Right atrium auricular region (tissue), 2 donors: ENCODE results near the gene HDAC11. TPM values are rescaled to one million over a fixed set of nuclear protein-coding genes. Genes with fewer than 3 reads are reported as not detected.

Source experiments
- DNase-seq: peaks from one replicate; pipeline ENCODE4 v3.0.0-alpha.2; 2019; ENCODE audit warnings: low spot score
- H3K27ac ChIP-seq, 2 donors: fragments of 200-600 bp; sonication (generic); 1 replicate in 1 of 2; 2 replicates in 1 of 2; pipeline ENCODE4 v1.5.1; 2016 to 2019
- H3K27me3 ChIP-seq, 2 donors: fragments of 200-600 bp; sonication (generic); one replicate each; pipeline versions ENCODE4 v1.5.1 to v1.6.0; 2017 to 2019
- H3K36me3 ChIP-seq: fragments of 200-600 bp; sonication (generic); one replicate; pipeline ENCODE4 v1.5.1; 2016
- H3K4me1 ChIP-seq, 2 donors: fragments of 200-600 bp; sonication (generic); one replicate each; pipeline versions ENCODE4 v1.5.1 to v1.6.0; 2017 to 2019
- H3K4me3 ChIP-seq, 2 donors: fragments of 200-600 bp; sonication (generic); 1 replicate in 1 of 2; 2 replicates in 1 of 2; pipeline ENCODE4 v1.5.1; 2017 to 2019; ENCODE audit warnings: mild to moderate bottlenecking in 1 of 2, moderate library complexity in 1 of 2
- H3K9me3 ChIP-seq, 2 donors: fragments of 200-600 bp; sonication (generic); one replicate each; pipeline ENCODE4 v1.5.1; 2019
- CTCF ChIP-seq, 2 donors: fragments of 200-600 bp; sonication (generic); IDR thresholded peaks; one replicate each; pipeline ENCODE4 v1.5.1; 2019; ENCODE audit warnings: antibody characterized with exemption in 2 of 2
- total RNA-seq, 2 donors: library from RNA; depleted of rRNA; stranded (reverse); fragments of >200 nt; gene quantifications; one replicate each; pipeline ENCODE4 v1.1.0, GENCODE V29; 2016

Gene HDAC11
- total RNA-seq, 2 donors from 2014 or later: 30.6 to 30.7 TPM

GRCh38 chr3:13507247-13507569 lies 27.1 kb downstream of the HDAC11 start:
- no peak overlapping the region for H3K27ac ChIP-seq
- H3K4me1 ChIP-seq: peaks cover 0 to 6% of the 10 kb centered on the region in 2 donors
- H3K36me3 ChIP-seq: peaks cover 6% of the 10 kb centered on the region
- no peak for TF ChIP-seq CTCF (IDR thresholded peaks at IDR 0.05)
- no peak overlapping the region for H3K4me3 ChIP-seq
- H3K27me3 ChIP-seq: no peaks in the 10 kb centered on the region
- no peak for DNase-seq
- H3K9me3 ChIP-seq: no peaks in the 10 kb centered on the region

- DNase-seq: no peak
- H3K9me3 ChIP-seq: no peaks in the 10 kb centered on the region
- no peaks in the 10 kb centered on the region for H3K27me3 ChIP-seq
- peak overlapping the region; percentile 17 to 25 for H3K27ac ChIP-seq
- H3K4me3 ChIP-seq: no peak overlapping the region
- H3K4me1 ChIP-seq: peaks cover 0 to 6% of the 10 kb centered on the region in 2 donors
- TF ChIP-seq CTCF (IDR thresholded peaks at IDR 0.05): no peak
- H3K36me3 ChIP-seq: peaks cover 3% of the 10 kb centered on the region
Observed at GRCh38 chr3:13507570-13508339, 27.6 kb downstream of the HDAC11 start.

GRCh38 chr3:13508496-13508895 lies 28.4 kb downstream of the HDAC11 start:
- DNase-seq: no peak
- Histone ChIP-seq H3K27ac (no peak overlapping the region), H3K4me3 (no peak overlapping the region), H3K36me3 (no peaks in the 10 kb centered on the region), H3K4me1 (peaks cover 0 to 13% of the 10 kb centered on the region in 2 donors), H3K27me3 (no peaks in the 10 kb centered on the region), H3K9me3 (no peaks in the 10 kb centered on the region)
- no peak for TF ChIP-seq CTCF (IDR thresholded peaks at IDR 0.05)

GRCh38 chr3:13509059-13509815 lies 29.1 kb downstream of the HDAC11 start:
- no peak overlapping the region for H3K4me3 ChIP-seq
- no peak for DNase-seq

GRCh38 chr3:13509816-13510192 lies 29.7 kb downstream of the HDAC11 start:
- no peaks in the 10 kb centered on the region for H3K36me3 ChIP-seq
- H3K4me3 ChIP-seq: no peak overlapping the region
- H3K27ac ChIP-seq: no peak overlapping the region
- peaks cover 0 to 18% of the 10 kb centered on the region in 2 donors for H3K4me1 ChIP-seq
- no peaks in the 10 kb centered on the region for H3K27me3 ChIP-seq
- no peak for TF ChIP-seq CTCF (IDR thresholded peaks at IDR 0.05)
- DNase-seq: no peak
- H3K9me3 ChIP-seq: no peaks in the 10 kb centered on the region

More at GRCh38 chr3:13509059-13509815, 29.1 kb downstream of the HDAC11 start:
- H3K27me3 ChIP-seq: no peaks in the 10 kb centered on the region
- TF ChIP-seq CTCF (IDR thresholded peaks at IDR 0.05): no peak
- no peak overlapping the region for H3K27ac ChIP-seq
- no peaks in the 10 kb centered on the region for H3K36me3 ChIP-seq
- no peaks in the 10 kb centered on the region for H3K9me3 ChIP-seq
- H3K4me1 ChIP-seq: peaks cover 0 to 18% of the 10 kb centered on the region in 2 donors
